ENCODE measurements around the gene ADISSP. TPM values are rescaled to one million over a fixed set of nuclear protein-coding genes. Genes with fewer than 3 reads are reported as not detected.

The ADISSP gene
- total and polyA plus RNA-seq, 2 of the 8 experiments (the other 6 are each of a cell fraction or from before 2014, with no cell fraction given) = 111 to 141 TPM

GRCh38 chr20:3801299-3801698, 33.7 kb upstream of the ADISSP start:
- FAIRE-seq = no peak
- H3K27me3 ChIP-seq (replicated peaks in 1 of 4; ENCODE audit: control insufficient read depth in 3 of 4, extremely low read depth in 1 of 4, insufficient read depth in 3 of 4, low read length in 3 of 4) = no peaks in the 10 kb centered on the region
- no peak overlapping the region for H4K5ac ChIP-seq (ENCODE audit: insufficient read length, low read depth, low read length)
- peak overlapping the region; percentile 31; the same call in 1 of the 2 replicates for H2BK15ac ChIP-seq (ENCODE audit: low read length)
- no peak overlapping the region for H3K27ac ChIP-seq (ENCODE audit: low read depth, low read length)
- DNase-seq (ENCODE audit: low read depth in 1 of 2, low spot score in 2 of 2) = no peak
- no peak overlapping the region for H2AK5ac ChIP-seq (ENCODE audit: low read depth, low read length)
- no peak overlapping the region for H3K4me2 ChIP-seq (ENCODE audit: insufficient read depth in 1 of 2, low read depth in 2 of 2, low read length in 2 of 2)
- no peak overlapping the region for H3K9ac ChIP-seq (replicated peaks in 1 of 4; ENCODE audit: extremely low read depth in 1 of 4, low read depth in 3 of 4, low read length in 3 of 4)
- POLR2A ChIA-PET (ENCODE audit: partially characterized antibody) = interaction anchor here (1.1 to 2.9 kb wide), 9 partner anchors 8 to 87 kb away, joined by 3 to 29 read pairs (median 7); partner anchors contain the start of genes AP5S1, CENPB, PANK2 and SPEF1
- H2BK20ac ChIP-seq (ENCODE audit: low read length) = peak overlapping the region; percentile 61; the same call in 1 of the 2 replicates
- WGBS, 2 experiments (ENCODE audit: extremely low coverage in 1 of 2, insufficient coverage in 1 of 2, insufficient read length in 1 of 2, insufficient replicate concordance in 2 of 2, low coverage in 1 of 2, low lambda C conversion rate in 2 of 2, missing lambda C conversion rate in 1 of 2) = 86% methylated on average over 3 of the region's 4 CpGs; no CpG with 5 or more reads in 1 of the 2 experiments
- no peak overlapping the region for H3K56ac ChIP-seq (replicated peaks; ENCODE audit: insufficient read length, low read depth, low read length)
- peaks cover 9% of the 10 kb centered on the region; the same call in 1 of the 2 replicates for H3K23me2 ChIP-seq (ENCODE audit: low read depth, low read length)
- TF ChIP-seq RNF2 (IDR thresholded peaks at IDR 0.05; ENCODE audit: borderline replicate concordance, low read depth, low read length, missing control alignments, poor library complexity, severe bottlenecking) (no peak), TAF7 (optimal IDR thresholded peaks at IDR 0.05; ENCODE audit: borderline replicate concordance, low read depth, low read length) (no peak), POLR2A (IDR thresholded peaks at IDR 0.05; ENCODE audit: control extremely low read depth in 1 of 2, low read depth in 2 of 2, low read length in 2 of 2) (no peak), GTF2F1 (IDR thresholded peaks at IDR 0.05; ENCODE audit: borderline replicate concordance, low read depth, low read length) (no peak), EGR1 (IDR thresholded peaks at IDR 0.05; ENCODE audit: borderline replicate concordance, low read depth, low read length) (no peak), ATF3 (IDR thresholded peaks at IDR 0.05; ENCODE audit: insufficient read depth, low read depth, low read length) (no peak), TEAD4 (IDR thresholded peaks at IDR 0.05; ENCODE audit: low read depth, low read length) (no peak)
- no peak overlapping the region for H3K14ac ChIP-seq (ENCODE audit: insufficient read length)
- H3K4me3 ChIP-seq (ENCODE audit: extremely low read depth in 1 of 4, insufficient read depth in 2 of 4, low read depth in 3 of 4, low read length in 4 of 4) = no peak overlapping the region; a peak in 1 of 8 replicates
- H2BK5ac ChIP-seq (ENCODE audit: low read depth, low read length) = no peak overlapping the region
- H2BK12ac ChIP-seq (ENCODE audit: low read depth, low read length) = no peak overlapping the region
- no peaks in the 10 kb centered on the region; the same call in 1 of the 2 replicates for H3K79me1 ChIP-seq (ENCODE audit: low read depth, low read length)
- H3K23ac ChIP-seq (ENCODE audit: insufficient read length) = no peak overlapping the region
- peaks cover 5 to 35% (median 28%) of the 10 kb centered on the region in 4 experiments for H3K4me1 ChIP-seq (replicated peaks in 1 of 4; ENCODE audit: control insufficient read depth in 3 of 4, insufficient read depth in 4 of 4, low read length in 3 of 4)
- no peaks in the 10 kb centered on the region; a peak in 1 of 4 replicates for H3K79me2 ChIP-seq (ENCODE audit: control insufficient read depth in 1 of 2, insufficient read depth in 2 of 2, low read length in 2 of 2)
- peak overlapping the region; percentile 31; the same call in 1 of the 2 replicates for H4K8ac ChIP-seq (ENCODE audit: extremely low read depth, insufficient read depth, low read length)
- peaks cover 4 to 35% (median 30%) of the 10 kb centered on the region in 4 experiments for H3K36me3 ChIP-seq (ENCODE audit: control insufficient read depth in 2 of 4, insufficient read depth in 4 of 4, low read length in 3 of 4)
- no peak overlapping the region; the same call in 1 of the 2 replicates for H3K18ac ChIP-seq (ENCODE audit: extremely low read depth, low read length)
- CTCF ChIA-PET (ENCODE audit: partially characterized antibody) = interaction anchor here (0.9 to 3.7 kb wide), 4 partner anchors 14 to 220 kb away, joined by 3 to 29 read pairs (median 3); partner anchors contain the start of gene CENPB
- H3K9me3 ChIP-seq (ENCODE audit: insufficient read depth in 2 of 2, low read depth in 1 of 2, low read length in 1 of 2) = no peaks in the 10 kb centered on the region
- H4K20me1 ChIP-seq (replicated peaks in 1 of 2; ENCODE audit: control insufficient read depth in 1 of 2, insufficient read depth in 2 of 2, low read length in 2 of 2) = peaks cover 3% of the 10 kb centered on the region in 2 experiments
- no peak overlapping the region for H4K91ac ChIP-seq (replicated peaks; ENCODE audit: insufficient read length, low read length)
- H2AFZ ChIP-seq (ENCODE audit: low read length) = no peak overlapping the region
- H3K4ac ChIP-seq (replicated peaks; ENCODE audit: insufficient read length, low read depth, low read length) = no peak overlapping the region
- H2BK120ac ChIP-seq (replicated peaks; ENCODE audit: low read depth, low read length) = no peak overlapping the region
